ENCODE results near the gene ENG. TPM values are rescaled to one million over a fixed set of nuclear protein-coding genes. Genes with fewer than 3 reads are reported as not detected.

ENG gene
- polyA plus RNA-seq, 1 of the 3 experiments (the other 2 are of a cell fraction) = 18.8 TPM

DNA sequence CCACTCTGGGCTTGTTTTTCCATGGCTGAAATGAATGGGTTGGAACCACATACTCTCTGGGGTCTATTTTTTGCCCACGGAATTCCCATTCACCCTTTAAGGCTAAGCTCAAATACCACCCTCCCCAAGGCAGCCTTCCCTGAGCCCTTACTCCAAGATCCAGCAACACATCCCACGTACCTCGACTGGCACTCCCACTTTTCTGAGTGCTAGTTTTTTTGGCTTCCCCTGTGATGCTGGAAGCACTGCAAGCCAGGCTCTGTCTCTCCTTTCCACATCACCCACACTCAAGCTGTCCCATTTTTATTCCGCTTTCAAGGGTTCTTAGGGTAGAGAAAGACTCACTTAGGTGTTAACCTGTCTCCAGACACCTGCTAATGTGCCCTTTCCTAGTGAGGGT lies 38.9 kb upstream of the ENG start (continued):
- TF ChIP-seq, protein P1, sequence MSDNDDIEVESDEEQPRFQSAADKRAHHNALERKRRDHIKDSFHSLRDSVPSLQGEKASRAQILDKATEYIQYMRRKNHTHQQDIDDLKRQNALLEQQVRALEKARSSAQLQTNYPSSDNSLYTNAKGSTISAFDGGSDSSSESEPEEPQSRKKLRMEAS (IDR thresholded peaks at IDR 0.05; ENCODE audit: low read depth) = no peak
- TF ChIP-seq, protein P2, sequence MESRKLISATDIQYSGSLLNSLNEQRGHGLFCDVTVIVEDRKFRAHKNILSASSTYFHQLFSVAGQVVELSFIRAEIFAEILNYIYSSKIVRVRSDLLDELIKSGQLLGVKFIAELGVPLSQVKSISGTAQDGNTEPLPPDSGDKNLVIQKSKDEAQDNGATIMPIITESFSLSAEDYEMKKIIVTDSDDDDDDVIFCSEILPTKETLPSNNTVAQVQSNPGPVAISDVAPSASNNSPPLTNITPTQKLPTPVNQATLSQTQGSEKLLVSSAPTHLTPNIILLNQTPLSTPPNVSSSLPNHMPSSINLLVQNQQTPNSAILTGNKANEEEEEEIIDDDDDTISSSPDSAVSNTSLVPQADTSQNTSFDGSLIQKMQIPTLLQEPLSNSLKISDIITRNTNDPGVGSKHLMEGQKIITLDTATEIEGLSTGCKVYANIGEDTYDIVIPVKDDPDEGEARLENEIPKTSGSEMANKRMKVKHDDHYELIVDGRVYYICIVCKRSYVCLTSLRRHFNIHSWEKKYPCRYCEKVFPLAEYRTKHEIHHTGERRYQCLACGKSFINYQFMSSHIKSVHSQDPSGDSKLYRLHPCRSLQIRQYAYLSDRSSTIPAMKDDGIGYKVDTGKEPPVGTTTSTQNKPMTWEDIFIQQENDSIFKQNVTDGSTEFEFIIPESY (IDR thresholded peaks at IDR 0.05; ENCODE audit: borderline replicate concordance, low read depth) = no peak
- TF ChIP-seq MEF2A (IDR thresholded peaks at IDR 0.05; ENCODE audit: borderline replicate concordance, low read depth) (no peak), POLR2AphosphoS5 (IDR thresholded peaks at IDR 0.05; ENCODE audit: low read depth, low read length) (no peak), RFX5 (IDR thresholded peaks at IDR 0.05; ENCODE audit: low read length) (no peak), NFIC (IDR thresholded peaks at IDR 0.05; ENCODE audit: borderline replicate concordance) (no peak)
- TF ChIP-seq, protein P3, sequence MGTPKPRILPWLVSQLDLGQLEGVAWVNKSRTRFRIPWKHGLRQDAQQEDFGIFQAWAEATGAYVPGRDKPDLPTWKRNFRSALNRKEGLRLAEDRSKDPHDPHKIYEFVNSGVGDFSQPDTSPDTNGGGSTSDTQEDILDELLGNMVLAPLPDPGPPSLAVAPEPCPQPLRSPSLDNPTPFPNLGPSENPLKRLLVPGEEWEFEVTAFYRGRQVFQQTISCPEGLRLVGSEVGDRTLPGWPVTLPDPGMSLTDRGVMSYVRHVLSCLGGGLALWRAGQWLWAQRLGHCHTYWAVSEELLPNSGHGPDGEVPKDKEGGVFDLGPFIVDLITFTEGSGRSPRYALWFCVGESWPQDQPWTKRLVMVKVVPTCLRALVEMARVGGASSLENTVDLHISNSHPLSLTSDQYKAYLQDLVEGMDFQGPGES (IDR thresholded peaks at IDR 0.05; ENCODE audit: low read depth, low read length) = no peak
- TF ChIP-seq, protein P4, sequence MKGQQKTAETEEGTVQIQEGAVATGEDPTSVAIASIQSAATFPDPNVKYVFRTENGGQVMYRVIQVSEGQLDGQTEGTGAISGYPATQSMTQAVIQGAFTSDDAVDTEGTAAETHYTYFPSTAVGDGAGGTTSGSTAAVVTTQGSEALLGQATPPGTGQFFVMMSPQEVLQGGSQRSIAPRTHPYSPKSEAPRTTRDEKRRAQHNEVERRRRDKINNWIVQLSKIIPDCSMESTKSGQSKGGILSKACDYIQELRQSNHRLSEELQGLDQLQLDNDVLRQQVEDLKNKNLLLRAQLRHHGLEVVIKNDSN (IDR thresholded peaks at IDR 0.05; ENCODE audit: borderline replicate concordance, low read depth) = no peak

DNA sequence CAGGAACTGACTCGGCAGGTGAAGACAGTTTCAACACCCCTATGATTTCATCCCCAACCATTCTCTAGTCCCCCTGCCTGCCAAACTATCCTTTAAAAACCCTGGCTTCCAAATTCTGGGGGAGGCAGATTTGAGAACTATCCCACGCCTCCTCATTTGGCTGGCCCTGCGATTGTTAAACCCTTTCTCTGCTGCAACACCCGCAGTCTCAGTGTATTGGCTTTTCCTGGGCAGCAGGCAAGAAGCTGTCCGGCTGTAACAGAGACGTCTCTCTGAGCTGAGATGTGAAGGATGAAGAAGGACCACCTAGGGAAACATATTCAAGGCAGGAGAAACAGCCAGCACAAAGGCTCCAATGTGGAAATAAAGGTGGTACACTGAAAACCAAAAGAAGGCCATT lies 38.4 kb upstream of the ENG start:
- 91% methylated on average over 6 of the region's 6 CpGs for WGBS (ENCODE audit: low lambda C conversion rate)
- ChIA-PET CTCF (interaction anchor here (1.1 to 2.0 kb wide), 3 partner anchors 23 to 158 kb away, joined by 3 to 8 read pairs (median 6); partner anchors contain the start of gene TOR2A), POLR2A (no interaction called here)
- Histone ChIP-seq H2AFZ (ENCODE audit: low read depth) (no peak overlapping the region), H3K27ac (ENCODE audit: low read depth in 2 of 2, low read length in 1 of 2) (no peak overlapping the region), H3K9me2 (no peaks in the 10 kb centered on the region), H3K4me3 (ENCODE audit: low read depth in 2 of 2, low read length in 1 of 2) (no peak overlapping the region), H3K4me2 (no peak overlapping the region), H3K9ac (no peak overlapping the region), H3K4me1 (ENCODE audit: control insufficient read depth in 1 of 2, insufficient read depth in 2 of 2, low read depth in 1 of 2, low read length in 1 of 2) (peaks cover 3 to 11% of the 10 kb centered on the region in 2 experiments; a peak in 2 of 4 replicates), H3K9me3 (no peaks in the 10 kb centered on the region), H3K27me3 (ENCODE audit: insufficient read depth) (no peaks in the 10 kb centered on the region), H4K20me1 (ENCODE audit: insufficient read depth) (no peaks in the 10 kb centered on the region), H3F3A (replicated peaks; ENCODE audit: insufficient read depth) (peaks cover 8% of the 10 kb centered on the region), H3K36me3 (replicated peaks in 1 of 2; ENCODE audit: control insufficient read depth in 1 of 2, insufficient read depth in 2 of 2, low read length in 1 of 2) (peaks cover 48 to 75% of the 10 kb centered on the region in 2 experiments), H3K79me2 (ENCODE audit: insufficient read depth) (peaks cover 12% of the 10 kb centered on the region; the same call in 1 of the 2 replicates)
- TF ChIP-seq RFX5 (IDR thresholded peaks at IDR 0.05; ENCODE audit: low read length) = no peak
- TF ChIP-seq JUND (IDR thresholded peaks at IDR 0.05) = no peak
- DNase-seq = no peak

DNA sequence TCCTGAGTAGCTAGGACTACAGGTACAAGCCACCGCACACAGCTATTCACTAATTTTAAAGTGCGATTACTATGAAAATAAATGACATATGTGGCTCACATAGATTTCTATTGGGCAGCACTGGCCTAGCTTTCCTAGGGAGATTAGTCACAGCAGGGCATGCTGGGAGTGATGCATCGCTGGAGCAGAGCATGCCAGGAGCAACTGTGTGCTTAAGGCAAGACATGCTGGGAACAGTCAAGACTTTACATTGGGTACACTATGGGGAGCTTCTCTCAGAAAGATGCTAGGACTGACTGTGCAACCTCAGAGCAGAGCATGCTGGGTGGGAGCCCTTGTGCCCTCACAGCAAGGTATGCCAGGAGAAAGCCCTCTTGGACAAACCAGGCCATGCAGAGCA lies 35.6 kb upstream of the ENG start:
- Histone ChIP-seq H3K9ac (no peak overlapping the region), H2AFZ (ENCODE audit: low read depth) (no peak overlapping the region), H3F3A (replicated peaks; ENCODE audit: insufficient read depth) (peaks cover 9% of the 10 kb centered on the region), H3K9me2 (no peaks in the 10 kb centered on the region), H3K4me2 (no peak overlapping the region), H3K27me3 (ENCODE audit: insufficient read depth) (no peaks in the 10 kb centered on the region), H4K20me1 (ENCODE audit: insufficient read depth) (no peaks in the 10 kb centered on the region), H3K4me1 (ENCODE audit: control insufficient read depth in 1 of 2, insufficient read depth in 2 of 2, low read depth in 1 of 2, low read length in 1 of 2) (peaks cover 0 to 4% of the 10 kb centered on the region in 2 experiments; a peak in 2 of 4 replicates), H3K27ac (ENCODE audit: low read depth in 2 of 2, low read length in 1 of 2) (no peak overlapping the region), H3K36me3 (replicated peaks in 1 of 2; ENCODE audit: control insufficient read depth in 1 of 2, insufficient read depth in 2 of 2, low read length in 1 of 2) (peaks cover 48 to 74% of the 10 kb centered on the region in 2 experiments), H3K9me3 (no peaks in the 10 kb centered on the region), H3K79me2 (ENCODE audit: insufficient read depth) (no peaks in the 10 kb centered on the region), H3K4me3 (ENCODE audit: low read depth in 2 of 2, low read length in 1 of 2) (no peak overlapping the region)
- POLR2A ChIA-PET = no interaction called here
- DNase-seq = no peak
- TF ChIP-seq TCF12 (IDR thresholded peaks at IDR 0.05) (no peak), FOXM1 (IDR thresholded peaks at IDR 0.05; ENCODE audit: low read depth) (no peak), TEAD4 (IDR thresholded peaks at IDR 0.05; ENCODE audit: borderline replicate concordance, insufficient read depth) (no peak)
- TF ChIP-seq, protein P2 (IDR thresholded peaks at IDR 0.05; ENCODE audit: borderline replicate concordance, low read depth) = no peak
- CTCF ChIA-PET = interaction anchor here (1.0 to 1.8 kb wide), 4 partner anchors 20 to 305 kb away, joined by 3 to 10 read pairs (median 6); partner anchors contain the start of gene TOR2A
- WGBS (ENCODE audit: low lambda C conversion rate) = 96% methylated on average over 3 of the region's 3 CpGs

Measured in SK-N-SH (cell line).